Stomach (tissue), 9 donors: ENCODE data around the gene IRF3. TPM values are rescaled to one million over a fixed set of nuclear protein-coding genes. Genes with fewer than 3 reads are reported as not detected.

Source experiments
- DNase-seq, 2 donors: peaks; one replicate each; pipeline versions ENCODE4 v3.0.0 to v3.0.0-alpha.2; 2013 to 2019
- H3K27ac ChIP-seq, 5 donors: fragments of 200-600 bp in 4 of 5; sonication (generic) in 4 of 5; one replicate each; pipeline ENCODE4 v1.5.1; 2013 to 2019; ENCODE audit warnings: mild to moderate bottlenecking in 1 of 5, moderate library complexity in 1 of 5
- H3K27me3 ChIP-seq, 3 donors: fragments of 200-600 bp; sonication (generic); one replicate each; pipeline ENCODE4 v1.5.1; 2017 to 2019; ENCODE audit warnings: mixed run types in 1 of 3
- H3K36me3 ChIP-seq, 4 donors: fragments of 200-600 bp; sonication (generic); 1 replicate in 3 of 4; 2 replicates in 1 of 4; pipeline ENCODE4 v1.5.1; 2016 to 2019
- H3K4me1 ChIP-seq, 4 donors: fragments of 200-600 bp; sonication (generic); one replicate each; pipeline ENCODE4 v1.5.1; 2016 to 2019
- H3K4me3 ChIP-seq, 4 donors: fragments of 200-600 bp; sonication (generic) in 3 of 4; one replicate each; pipeline ENCODE4 v1.5.1; 2016 to 2019; ENCODE audit warnings: mild to moderate bottlenecking in 1 of 4
- H3K9me3 ChIP-seq, 4 donors: fragments of 200-600 bp; sonication (generic); one replicate each; pipeline ENCODE4 v1.5.1; 2016 to 2019
- POLR2A ChIP-seq, 4 donors: fragments of 450-650 bp; IDR thresholded peaks; one replicate each; pipeline ENCODE4 v1.6.1; 2016; ENCODE audit warnings: antibody characterized with exemption in 4 of 4, control low read depth in 2 of 4, mild to moderate bottlenecking in 1 of 4, moderate library complexity in 1 of 4
- POLR2AphosphoS5 ChIP-seq, 3 donors: sonication (generic); formaldehyde crosslinking; IDR thresholded peaks; one replicate each; pipeline ENCODE4 v1.6.1; 2016; ENCODE audit warnings: antibody characterized with exemption in 3 of 3
- WGBS, 5 donors: extraction: QIAGEN DNeasy Blood & Tissue Kit in 3 of 5; methylation state at CpG; one replicate each; pipeline versions ENCODE4 v1.1.5 to v1.1.7; 2013 to 2018; 5-methylcytosine and 5-hydroxymethylcytosine counted together
- intact Hi-C: fragments of 100-400 bp; cut with DNase I; formaldehyde crosslinking; loops from one replicate; pipeline ENCODE4 v1.15.1; 2023; ENCODE audit warnings: low total_unique reads
- polyA plus RNA-seq, 3 donors: library from polyadenylated mRNA; stranded (reverse); fragments of 200-250 nt; gene quantifications; one replicate each; pipeline ENCODE4 v1.2.3, GENCODE V29; 2013
- small RNA-seq, 4 donors: library from RNA; depleted of rRNA; stranded (forward); fragments of <200 nt; gene quantifications; one replicate each; pipeline ENCODE3, GENCODE V24; 2016
- total RNA-seq, 5 donors: library from RNA; depleted of rRNA; stranded (reverse); fragments of >200 nt; gene quantifications; one replicate each; pipeline versions ENCODE4 v1.1.0 to v1.2.3, GENCODE V29; 2014 to 2016
- donor health status: healthy with polysubstance abuse.
- donor health status: Bipolar disorder and iron deficiency.
- donor health status: healthy.

Gene IRF3
- total and polyA plus RNA-seq, 8 donors = 28.3 to 380 (median 108) TPM

DNA sequence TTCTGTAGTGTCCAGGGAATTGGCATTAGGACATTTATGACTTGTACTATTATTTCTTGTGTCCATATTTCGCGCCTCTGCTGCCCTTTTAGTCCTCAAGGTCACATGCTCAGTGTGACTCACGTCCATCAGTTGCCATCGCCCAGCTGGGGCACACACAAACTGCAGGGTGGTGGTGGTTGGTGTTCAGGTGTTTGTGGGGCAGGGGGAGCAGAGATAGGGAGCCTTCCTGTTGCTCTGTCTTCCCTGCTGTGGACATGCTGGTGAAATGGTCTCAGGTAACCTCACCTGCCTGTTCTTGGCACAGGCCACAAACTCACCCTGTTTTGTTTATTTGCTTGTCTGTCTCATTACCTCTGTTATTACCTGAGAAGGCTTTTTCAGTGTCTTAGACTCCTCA, 52.3 kb downstream of the IRF3 start:
- Histone ChIP-seq H3K36me3 (peaks cover 47 to 83% (median 79%) of the 10 kb centered on the region in 4 donors), H3K27ac (peak overlapping the region in 3 of 5 donors; percentile 22 to 47 (median 46)), H3K9me3 (no peaks in the 10 kb centered on the region), H3K27me3 (no peaks in the 10 kb centered on the region), H3K4me3 (no peak overlapping the region), H3K4me1 (peaks cover 0 to 30% (median 8%) of the 10 kb centered on the region in 4 donors)
- DNase-seq = peak in 1 of 2 donors; percentile 32
- 56 to 67% (median 66%) methylated on average over 4 of the region's 4 CpGs for WGBS, 5 donors
- TF ChIP-seq POLR2A (IDR thresholded peaks at IDR 0.05) = no peak
- TF ChIP-seq POLR2AphosphoS5 (IDR thresholded peaks at IDR 0.05) = peak in 1 of 3 donors; percentile 21
- intact Hi-C loops = no loop called here

Small RNA genes within 50 kb of the gene (small RNA-seq; reads per million reads assigned to genes)
- gene MIR5088 = 0 to 0.10 (median 0) reads per million in 4 donors

Other genes starting within 250 kb of the IRF3 start
- gene PTH2, start 242.4 kb downstream of the IRF3 start, total RNA-seq = not detected
- not detected for gene PTH2, start 242.4 kb downstream of the IRF3 start, polyA plus RNA-seq
- not detected for gene GFY, start 240.5 kb downstream of the IRF3 start, total RNA-seq
- not detected for gene GFY, start 240.5 kb downstream of the IRF3 start, polyA plus RNA-seq
- 1 to 10 TPM in 3 of 5 donors, not detected in 2; 1.1 to 2.0 (median 1.8) TPM for gene SLC17A7, start 224.3 kb downstream of the IRF3 start, total RNA-seq
- gene SLC17A7, start 224.3 kb downstream of the IRF3 start, polyA plus RNA-seq = under 1 TPM; 0.25 to 0.76 (median 0.65) TPM
- gene PIH1D1, start 214.0 kb downstream of the IRF3 start, total RNA-seq = 100 to 1,000 TPM in 1 of 5 donors, 10 to 100 TPM in 4; 58.9 to 193 (median 70.7) TPM
- 100 to 1,000 TPM in 2 of 3 donors, 10 to 100 TPM in 1; 94.5 to 110 (median 108) TPM for gene PIH1D1, start 214.0 kb downstream of the IRF3 start, polyA plus RNA-seq
- gene ALDH16A1, start 212.6 kb downstream of the IRF3 start, total RNA-seq = 100 to 1,000 TPM in 1 of 5 donors, 10 to 100 TPM in 4; 27.9 to 198 (median 42.6) TPM
- gene ALDH16A1, start 212.6 kb downstream of the IRF3 start, polyA plus RNA-seq = 10 to 100 TPM; 32.2 to 43.1 (median 42.5) TPM
- gene FLT3LG, start 191.6 kb downstream of the IRF3 start, total RNA-seq = 1 to 10 TPM in 2 of 5 donors, not detected in 3; 1.3 to 8.3 TPM
- 10 to 100 TPM; 11.0 to 14.5 (median 11.8) TPM for gene FLT3LG, start 191.6 kb downstream of the IRF3 start, polyA plus RNA-seq
- 1,000 to 10,000 TPM; 2,540 to 5,817 (median 2,738) TPM for gene RPL13A, start 178.2 kb downstream of the IRF3 start, total RNA-seq
- gene RPL13A, start 178.2 kb downstream of the IRF3 start, polyA plus RNA-seq = 1,000 to 10,000 TPM; 3,482 to 5,177 (median 4,220) TPM
- gene RPS11, start 169.4 kb downstream of the IRF3 start, total RNA-seq = 1,000 to 10,000 TPM in 4 of 5 donors, 100 to 1,000 TPM in 1; 581 to 4,374 (median 2,993) TPM
- gene RPS11, start 169.4 kb downstream of the IRF3 start, polyA plus RNA-seq = 1,000 to 10,000 TPM; 5,306 to 7,461 (median 5,501) TPM
- gene FCGRT, start 153.2 kb downstream of the IRF3 start, total RNA-seq = 100 to 1,000 TPM in 4 of 5 donors, 10 to 100 TPM in 1; 90.2 to 634 (median 183) TPM
- gene FCGRT, start 153.2 kb downstream of the IRF3 start, polyA plus RNA-seq = 10 to 100 TPM; 79.0 to 94.8 (median 92.0) TPM
- 100 to 1,000 TPM in 1 of 5 donors, 10 to 100 TPM in 2, 1 to 10 TPM in 1, not detected in 1; 3.1 to 553 (median 18.1) TPM for gene RCN3, start 137.9 kb downstream of the IRF3 start, total RNA-seq
- gene RCN3, start 137.9 kb downstream of the IRF3 start, polyA plus RNA-seq = 10 to 100 TPM in 2 of 3 donors, 1 to 10 TPM in 1; 9.9 to 17.6 (median 10.1) TPM
- 100 to 1,000 TPM in 1 of 5 donors, 10 to 100 TPM in 4; 18.1 to 354 (median 70.5) TPM for gene NOSIP, start 85.3 kb downstream of the IRF3 start, total RNA-seq
- gene NOSIP, start 85.3 kb downstream of the IRF3 start, polyA plus RNA-seq = 100 to 1,000 TPM in 2 of 3 donors, 10 to 100 TPM in 1; 94.6 to 154 (median 113) TPM
- 10 to 100 TPM in 1 of 5 donors, 1 to 10 TPM in 2, not detected in 2; 5.9 to 12.5 (median 10.0) TPM for gene PRRG2, start 84.5 kb downstream of the IRF3 start, total RNA-seq
- gene PRRG2, start 84.5 kb downstream of the IRF3 start, polyA plus RNA-seq = 10 to 100 TPM in 1 of 3 donors, 1 to 10 TPM in 2; 8.6 to 14.7 (median 9.0) TPM
- gene PRR12, start 74.7 kb downstream of the IRF3 start, total RNA-seq = 10 to 100 TPM in 3 of 5 donors, 1 to 10 TPM in 2; 4.6 to 88.3 (median 13.9) TPM
- 10 to 100 TPM in 1 of 3 donors, 1 to 10 TPM in 2; 3.1 to 16.7 (median 5.6) TPM for gene PRR12, start 74.7 kb downstream of the IRF3 start, polyA plus RNA-seq
- gene RRAS, start 25.7 kb downstream of the IRF3 start, total RNA-seq = 100 to 1,000 TPM in 1 of 5 donors, 10 to 100 TPM in 3, 1 to 10 TPM in 1; 7.7 to 138 (median 63.9) TPM
- gene RRAS, start 25.7 kb downstream of the IRF3 start, polyA plus RNA-seq = 100 to 1,000 TPM; 126 to 145 (median 130) TPM
- gene SCAF1, start 23.6 kb downstream of the IRF3 start, total RNA-seq = 10 to 100 TPM in 4 of 5 donors, 1 to 10 TPM in 1; 8.3 to 41.7 (median 19.8) TPM
- gene SCAF1, start 23.6 kb downstream of the IRF3 start, polyA plus RNA-seq = 10 to 100 TPM in 2 of 3 donors, 1 to 10 TPM in 1; 8.9 to 19.7 (median 12.1) TPM
- gene BCL2L12, start 76 bp upstream of the IRF3 start, total RNA-seq = 10 to 100 TPM in 1 of 5 donors, 1 to 10 TPM in 4; 2.3 to 10.7 (median 7.5) TPM
- gene BCL2L12, start 76 bp upstream of the IRF3 start, polyA plus RNA-seq = 10 to 100 TPM; 12.8 to 23.3 (median 22.4) TPM
- gene PRMT1, start 11.4 kb upstream of the IRF3 start, total RNA-seq = 100 to 1,000 TPM in 3 of 5 donors, 10 to 100 TPM in 2; 53.3 to 131 (median 104) TPM
- 100 to 1,000 TPM; 102 to 111 (median 111) TPM for gene PRMT1, start 11.4 kb upstream of the IRF3 start, polyA plus RNA-seq
- gene ADM5, start 23.7 kb upstream of the IRF3 start, total RNA-seq = 1 to 10 TPM in 2 of 5 donors, not detected in 3; 1.1 to 1.7 TPM
- gene ADM5, start 23.7 kb upstream of the IRF3 start, polyA plus RNA-seq = 1 to 10 TPM in 1 of 3 donors, under 1 TPM in 2; 0.61 to 2.5 (median 1.00) TPM
- 10 to 100 TPM in 1 of 5 donors, 1 to 10 TPM in 2, not detected in 2; 1.8 to 35.6 (median 3.0) TPM for gene CPT1C, start 25.3 kb upstream of the IRF3 start, total RNA-seq
- 10 to 100 TPM in 1 of 3 donors, 1 to 10 TPM in 2; 2.4 to 11.0 (median 3.1) TPM for gene CPT1C, start 25.3 kb upstream of the IRF3 start, polyA plus RNA-seq
- not detected for gene TSKS, start 97.4 kb upstream of the IRF3 start, total RNA-seq
- under 1 TPM in 1 of 3 donors, not detected in 2; 0.73 TPM for gene TSKS, start 97.4 kb upstream of the IRF3 start, polyA plus RNA-seq
- 100 to 1,000 TPM in 1 of 5 donors, 10 to 100 TPM in 4; 19.8 to 177 (median 38.4) TPM for gene AP2A1, start 101.1 kb upstream of the IRF3 start, total RNA-seq
- gene AP2A1, start 101.1 kb upstream of the IRF3 start, polyA plus RNA-seq = 10 to 100 TPM; 24.3 to 31.2 (median 27.3) TPM
- 10 to 100 TPM in 3 of 5 donors, 1 to 10 TPM in 2; 1.2 to 37.4 (median 10.5) TPM for gene FUZ, start 147.4 kb upstream of the IRF3 start, total RNA-seq
- gene FUZ, start 147.4 kb upstream of the IRF3 start, polyA plus RNA-seq = 10 to 100 TPM; 15.1 to 17.6 (median 15.9) TPM
- 100 to 1,000 TPM in 3 of 5 donors, 10 to 100 TPM in 2; 18.0 to 387 (median 178) TPM for gene MED25, start 152.4 kb upstream of the IRF3 start, total RNA-seq
- 10 to 100 TPM; 46.6 to 59.8 (median 55.3) TPM for gene MED25, start 152.4 kb upstream of the IRF3 start, polyA plus RNA-seq
- 100 to 1,000 TPM in 3 of 5 donors, 10 to 100 TPM in 2; 45.0 to 186 (median 102) TPM for gene PTOV1, start 185.3 kb upstream of the IRF3 start, total RNA-seq
- gene PTOV1, start 185.3 kb upstream of the IRF3 start, polyA plus RNA-seq = 100 to 1,000 TPM; 117 to 131 (median 118) TPM
- gene PNKP, start 201.7 kb upstream of the IRF3 start, total RNA-seq = 100 to 1,000 TPM in 3 of 5 donors, 10 to 100 TPM in 2; 30.3 to 208 (median 115) TPM
- gene PNKP, start 201.7 kb upstream of the IRF3 start, polyA plus RNA-seq = 10 to 100 TPM; 38.9 to 69.7 (median 39.7) TPM
- 10 to 100 TPM in 4 of 5 donors, 1 to 10 TPM in 1; 3.5 to 63.7 (median 10.7) TPM for gene AKT1S1, start 211.5 kb upstream of the IRF3 start, total RNA-seq
- gene AKT1S1, start 211.5 kb upstream of the IRF3 start, polyA plus RNA-seq = 10 to 100 TPM; 35.5 to 41.0 (median 38.3) TPM
- 10 to 100 TPM; 10.5 to 77.1 (median 42.4) TPM for gene TBC1D17, start 211.8 kb upstream of the IRF3 start, total RNA-seq
- gene TBC1D17, start 211.8 kb upstream of the IRF3 start, polyA plus RNA-seq = 10 to 100 TPM; 33.5 to 33.6 (median 33.6) TPM
- under 1 TPM in 3 of 5 donors, not detected in 2; 0.45 to 0.73 (median 0.58) TPM for gene IL4I1, start 231.0 kb upstream of the IRF3 start, total RNA-seq
- gene IL4I1, start 231.0 kb upstream of the IRF3 start, polyA plus RNA-seq = 1 to 10 TPM in 1 of 3 donors, under 1 TPM in 2; 0.56 to 1.1 (median 0.76) TPM